HCT116 (cell line): ENCODE results near the gene SLFN12. TPM values are rescaled to one million over a fixed set of nuclear protein-coding genes. Genes with fewer than 3 reads are reported as not detected.

Source experiments
- ATAC-seq: fragments of 200-7000 bp; cut with Tn5 transposase; 2 replicates; pipeline ENCODE4 v1.9.1; 2020; ENCODE audit warnings: mild to moderate bottlenecking, moderate library complexity
- BruUV-seq: library from RNA; stranded (reverse); fragments of 400-500 nt; replicated peaks from 2 replicates; lab custom pipeline; 2021; lab: Mats Ljungman, UMichigan
- CTCF ChIA-PET: fragments of 300-600 bp; sonication (Branson Sonifier 250); formaldehyde crosslinking; loops from one replicate; lab custom pipeline; 2021; ENCODE audit warnings: antibody characterized with exemption; lab: Charles Lee
- POLR2A ChIA-PET: fragments of 300-600, 350-600 bp; sonication (Branson Sonifier 250); formaldehyde crosslinking; loops from one replicate; lab custom pipeline; 2021; ENCODE audit warnings: antibody characterized with exemption; lab: Charles Lee
- RAD21 ChIA-PET, 2 experiments: fragments of 300-600 bp; sonication (Branson Sonifier 250); formaldehyde crosslinking; loops; one replicate each; lab custom pipeline; 2023; ENCODE audit warnings: low total read pairs in 2 of 2; ENCODE audit not compliant: uncharacterized antibody in 2 of 2, unreplicated experiment in 2 of 2, low non-redundant PET in 1 of 2; lab: Charles Lee
- DNase-seq: peaks from one replicate; pipeline ENCODE4 v3.0.0-alpha.2; 2010; ENCODE audit warnings: low read depth, low spot score
- H2AFZ ChIP-seq: fragments of 200-600 bp; shearing (Covaris generic), sonication (generic); 2 replicates; pipeline ENCODE4 v1.6.1; 2017; ENCODE audit warnings: low read depth, mixed run types, mixed read lengths, antibody characterized with exemption, low read length; ENCODE audit not compliant: poor library complexity, severe bottlenecking
- H3K27ac ChIP-seq: 2 replicates; pipeline ENCODE4 v1.5.1; 2012; ENCODE audit warnings: low read depth, low read length
- H3K27me3 ChIP-seq: fragments of 200-600 bp; sonication (generic); 2 replicates; pipeline ENCODE4 v1.6.1; 2016; ENCODE audit warnings: mixed run types, low read length, mixed read lengths; ENCODE audit not compliant: insufficient read depth
- H3K36me3 ChIP-seq, 2 experiments: fragments of 200-500 bp in 1 of 2; fragments of 200-600 bp in 1 of 2; sonication (Bioruptor generic) in 1 of 2; sonication (generic) in 1 of 2; 2 replicates each; pipeline versions ENCODE4 v1.5.1 to v1.6.1; 2014 to 2016; ENCODE audit warnings: low read length in 2 of 2, inconsistent platforms in 1 of 2, mixed read lengths in 1 of 2, mixed run types in 1 of 2; ENCODE audit not compliant: insufficient read depth in 2 of 2, control insufficient read depth in 1 of 2
- H3K4me1 ChIP-seq, 2 experiments: fragments of 200-600 bp in 1 of 2; sonication (generic) in 1 of 2; 2 replicates each; pipeline versions ENCODE4 v1.5.1 to v1.6.1; 2012 to 2017; ENCODE audit warnings: low read length in 2 of 2, inconsistent platforms in 1 of 2, mild to moderate bottlenecking in 1 of 2, mixed read lengths in 1 of 2, mixed run types in 1 of 2, moderate library complexity in 1 of 2; ENCODE audit not compliant: insufficient read depth in 2 of 2, control insufficient read depth in 1 of 2
- H3K4me2 ChIP-seq: fragments of 200-600 bp; sonication (generic); 2 replicates; pipeline ENCODE4 v1.6.1; 2017; ENCODE audit warnings: mixed run types, low read length, mixed read lengths
- H3K4me3 ChIP-seq, 2 experiments: fragments of 200-600 bp in 1 of 2; sonication (generic) in 1 of 2; replicated peaks in 1 of 2; 2 replicates each; pipeline ENCODE4 v1.5.1; 2011 to 2016; ENCODE audit warnings: low read length in 2 of 2, control low read depth in 1 of 2, low read depth in 1 of 2, mild to moderate bottlenecking in 1 of 2, mixed read lengths in 1 of 2, mixed run types in 1 of 2
- H3K79me2 ChIP-seq: fragments of 200-600 bp; sonication (generic); 2 replicates; pipeline ENCODE4 v1.6.1; 2017; ENCODE audit warnings: mild to moderate bottlenecking, mixed run types, low read length, moderate library complexity, mixed read lengths; ENCODE audit not compliant: insufficient read depth
- H3K9ac ChIP-seq: fragments of 200-600 bp; sonication (generic); 2 replicates; pipeline ENCODE4 v1.6.1; 2016; ENCODE audit warnings: low read length, mixed read lengths
- H3K9me2 ChIP-seq: fragments of 200-600 bp; sonication (generic), shearing (Covaris generic); 2 replicates; pipeline ENCODE4 v1.6.1; 2017; ENCODE audit warnings: mixed run types, mild to moderate bottlenecking, moderate library complexity; ENCODE audit not compliant: insufficient read depth
- H3K9me3 ChIP-seq, 2 experiments: fragments of 200-500 bp in 1 of 2; fragments of 200-600 bp in 1 of 2; sonication (Bioruptor generic) in 1 of 2; sonication (generic) in 1 of 2; 2 replicates each; pipeline ENCODE4 v1.6.1; 2014 to 2017; ENCODE audit warnings: low read length in 2 of 2, mixed read lengths in 2 of 2, inconsistent platforms in 1 of 2, low read depth in 1 of 2, mild to moderate bottlenecking in 1 of 2, mixed run types in 1 of 2, moderate library complexity in 1 of 2; ENCODE audit not compliant: control insufficient read depth in 1 of 2, insufficient read depth in 1 of 2
- H4K20me1 ChIP-seq: fragments of 200-600 bp; sonication (generic), shearing (Covaris generic); 2 replicates; pipeline ENCODE4 v1.6.1; 2017; ENCODE audit warnings: mixed run types, mild to moderate bottlenecking, moderate library complexity; ENCODE audit not compliant: insufficient read depth
- CEBPB ChIP-seq: IDR thresholded peaks from 2 replicates; pipeline ENCODE4 v1.6.1; 2012; ENCODE audit warnings: low read depth
- REST ChIP-seq: IDR thresholded peaks from 2 replicates; pipeline ENCODE4 v1.6.1; 2012; ENCODE audit warnings: low read depth
- SP1 ChIP-seq: IDR thresholded peaks from 2 replicates; pipeline ENCODE4 v1.6.1; 2012; ENCODE audit warnings: low read depth
- intact Hi-C: fragments of 100-400 bp; cut with micrococcal nuclease; formaldehyde crosslinking; loops from 2 replicates; pipeline ENCODE4 v1.10.0; 2022
- total RNA-seq: library from RNA; stranded (reverse); gene quantifications from one replicate; pipeline ENCODE4 v1.2.1, GENCODE V29; 2021; ENCODE audit not compliant: unreplicated experiment
- TF ChIP-seq, protein P1 (sequence below): IDR thresholded peaks from 2 replicates; pipeline ENCODE4 v1.6.1; 2012

SLFN12 gene
- total RNA-seq, 1 experiment from 2014 or later: not detected

DNA sequence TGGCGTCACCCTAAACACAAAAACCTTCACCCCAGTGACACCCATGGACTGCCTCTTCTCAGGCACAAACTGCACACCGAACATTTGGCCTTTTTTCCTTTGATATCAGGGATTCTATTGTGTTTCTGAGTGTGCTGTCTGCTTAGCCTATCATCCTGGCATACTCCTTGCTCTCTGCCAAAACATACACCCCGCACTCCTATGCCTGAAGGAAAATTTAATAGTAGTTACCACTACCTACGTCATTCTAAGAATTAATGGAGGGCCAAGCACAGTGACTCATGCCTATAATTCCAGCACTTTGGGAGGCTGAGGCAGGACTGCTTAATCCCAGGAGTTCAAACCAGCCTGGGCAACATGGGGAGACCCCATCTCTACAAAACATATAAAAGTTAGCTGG, 36.2 kb upstream of the SLFN12 start:
- intact Hi-C loops: no loop called here
- CTCF ChIA-PET: no interaction called here
- POLR2A ChIA-PET: no interaction called here

More for the DNA sequence above, 36.2 kb upstream of the SLFN12 start:
- Histone ChIP-seq H3K4me3 (no peak overlapping the region), H3K36me3 (no peaks in the 10 kb centered on the region), H3K4me1 (no peaks in the 10 kb centered on the region), H3K9me2 (no peaks in the 10 kb centered on the region), H3K9me3 (no peaks in the 10 kb centered on the region), H2AFZ (no peak overlapping the region), H3K9ac (no peak overlapping the region), H3K4me2 (no peak overlapping the region), H3K27me3 (peaks cover 25% of the 10 kb centered on the region), H3K27ac (no peak overlapping the region), H4K20me1 (no peaks in the 10 kb centered on the region), H3K79me2 (no peaks in the 10 kb centered on the region)
- TF ChIP-seq CEBPB (no peak), REST (no peak), SP1 (no peak)
- TF ChIP-seq, protein P1, sequence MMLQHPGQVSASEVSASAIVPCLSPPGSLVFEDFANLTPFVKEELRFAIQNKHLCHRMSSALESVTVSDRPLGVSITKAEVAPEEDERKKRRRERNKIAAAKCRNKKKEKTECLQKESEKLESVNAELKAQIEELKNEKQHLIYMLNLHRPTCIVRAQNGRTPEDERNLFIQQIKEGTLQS: no peak
- DNase-seq (no peak), ATAC-seq (no peak)
- RAD21 ChIA-PET: no interaction called here
- no TSS peak for BruUV-seq
